G401 (cell line): ENCODE data around the gene HRH3. TPM values are rescaled to one million over a fixed set of nuclear protein-coding genes. Genes with fewer than 3 reads are reported as not detected.

ENCODE experiments used
- DNase-seq: peaks from one replicate; pipeline ENCODE4 v3.0.0-alpha.2; 2015; ENCODE audit warnings: low spot score
- in situ Hi-C: cut with HindIII; loops from 2 replicates; pipeline ENCODE4 v1.10.0; 2016; ENCODE audit warnings: low sequenced_read_pairs, mixed read lengths
- total RNA-seq: library from RNA; depleted of rRNA; stranded (reverse); fragments of >200 nt; shearing (Covaris generic); gene quantifications from 2 replicates; pipeline ENCODE4 v1.2.3, GENCODE V29; 2014; rRNA removed

The HRH3 gene
- total RNA-seq: not detected in 2 replicates

GRCh38 chr20:62219992-62220665 is at the start of gene HRH3:
Gene HRH3, minus strand, starts transcription at chr20:62220278. Its CDS starts 308 bp downstream, at chr20:62219970.
- in situ Hi-C loops: no loop called here
- peak; percentile 37 for DNase-seq

- in situ Hi-C loops: no loop called here
- DNase-seq: no peak
These were observed 49.8 kb upstream of the HRH3 start for GRCh38 chr20:62269871-62270270.

- peak; percentile 46 for DNase-seq
- in situ Hi-C loops: no loop called here
These were observed 49.3 kb upstream of the HRH3 start for GRCh38 chr20:62269378-62269777.

DNA sequence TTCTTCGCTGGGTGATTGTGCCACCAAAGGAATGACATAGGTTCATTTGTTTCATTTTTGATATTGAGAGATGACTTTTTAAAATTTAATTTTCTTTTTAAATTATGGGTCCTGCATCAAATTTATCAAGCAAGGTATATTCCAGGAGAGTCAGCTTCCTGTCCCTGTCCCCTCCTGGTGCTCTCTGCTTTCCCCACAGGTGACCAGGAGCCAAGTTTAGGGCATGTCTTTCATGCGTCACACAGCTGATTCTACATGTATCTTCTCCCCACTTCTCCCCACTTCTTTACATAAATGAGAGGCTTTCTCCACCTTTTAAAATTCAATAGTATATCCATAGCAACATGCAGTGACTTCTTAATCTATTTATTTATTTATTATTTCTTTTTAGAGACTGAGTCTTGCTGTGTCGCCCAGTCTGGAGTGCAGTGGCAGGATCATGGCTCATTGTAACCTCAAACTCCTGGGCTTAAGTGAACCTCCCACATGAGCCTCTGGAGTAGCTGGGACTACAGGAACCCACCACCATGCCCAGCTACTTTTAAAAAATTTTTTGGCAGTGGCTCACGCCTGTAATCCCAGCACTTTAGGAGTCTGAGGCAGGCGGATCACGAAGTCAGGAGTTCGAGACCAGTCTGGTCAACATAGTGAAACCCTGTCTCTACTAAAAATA is 48.3 kb upstream of the HRH3 start:
- in situ Hi-C loops: no loop called here

GRCh38 chr20:62267543-62267942 is 47.5 kb upstream of the HRH3 start:
- peak; percentile 60 for DNase-seq
- in situ Hi-C loops: no loop called here

More for the DNA sequence above, 48.3 kb upstream of the HRH3 start:
- DNase-seq: no peak

DNA sequence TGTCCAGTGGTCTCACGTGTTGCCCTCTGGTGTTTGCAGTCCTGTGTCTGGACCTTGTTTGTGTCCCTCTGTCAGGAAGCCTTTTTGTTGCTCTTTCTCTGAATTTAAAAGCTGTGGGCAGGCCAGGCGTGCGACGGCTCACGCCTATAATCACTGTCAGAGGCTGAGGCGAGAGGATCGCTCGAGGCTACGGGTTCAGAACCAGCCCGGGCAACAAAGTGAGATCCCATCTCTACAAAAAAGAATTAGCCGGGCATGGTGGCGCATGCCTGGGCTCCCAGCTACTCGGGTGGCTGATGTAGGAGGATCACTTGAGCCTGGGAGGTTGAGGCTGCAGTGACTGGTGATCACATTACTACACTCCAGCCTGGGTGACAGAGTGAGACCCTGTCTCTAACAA is 46.8 kb upstream of the HRH3 start:
- in situ Hi-C loops: no loop called here
- no peak for DNase-seq

GRCh38 chr20:62266340-62266739 is 46.3 kb upstream of the HRH3 start:
- no peak for DNase-seq
- in situ Hi-C loops: no loop called here

- no peak for DNase-seq
- in situ Hi-C loops: no loop called here
These were observed 45.3 kb upstream of the HRH3 start for GRCh38 chr20:62265365-62265764.

GRCh38 chr20:62263396-62263795 is 43.3 kb upstream of the HRH3 start:
- in situ Hi-C loops: no loop called here
- DNase-seq: no peak

DNA sequence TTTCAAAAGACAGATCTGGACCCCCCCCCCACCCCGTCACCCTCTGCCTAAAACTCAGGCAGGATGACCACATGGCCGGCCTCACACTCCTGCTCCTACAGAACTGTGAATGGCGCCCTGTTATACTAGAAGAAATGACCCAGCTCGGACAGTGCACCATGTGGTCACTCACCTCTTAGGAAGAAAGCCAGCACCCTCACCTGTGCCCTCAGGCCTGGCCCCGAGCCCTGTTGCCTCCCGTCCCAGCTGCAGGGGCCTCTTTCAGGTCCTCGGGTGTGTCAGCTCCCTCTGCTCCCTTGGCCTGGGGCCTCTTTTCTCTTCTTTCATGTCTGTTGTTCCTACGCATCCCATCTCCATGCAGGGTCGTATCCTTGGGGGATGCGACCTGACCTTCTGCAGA is 42.0 kb upstream of the HRH3 start:
- no peak for DNase-seq
- in situ Hi-C loops: no loop called here

GRCh38 chr20:62259294-62259565 is 39.2 kb upstream of the HRH3 start:
- in situ Hi-C loops: no loop called here
- no peak for DNase-seq

- in situ Hi-C loops: no loop called here
- peak; percentile 82 for DNase-seq
These were observed 38.6 kb upstream of the HRH3 start for GRCh38 chr20:62258499-62259293.

DNA sequence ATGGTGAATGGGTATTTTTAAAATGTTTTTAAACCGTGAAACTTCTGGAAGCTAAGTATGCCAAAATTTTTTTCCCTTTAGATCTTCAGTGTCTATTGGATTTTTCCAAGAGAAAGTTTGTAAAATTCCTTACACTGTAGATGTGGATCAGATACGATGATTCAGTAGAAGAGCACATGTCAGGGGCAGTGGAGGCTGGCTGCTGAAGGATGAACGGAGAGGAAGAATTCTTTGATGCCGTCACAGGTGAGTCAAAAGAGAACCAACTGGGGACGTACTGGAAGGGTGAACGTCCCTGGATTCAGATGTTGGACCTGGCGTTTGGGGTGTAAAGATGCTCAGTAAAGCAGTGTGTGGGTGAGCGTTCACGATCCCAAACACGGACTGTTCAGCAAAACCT is 35.9 kb upstream of the HRH3 start:
- no peak for DNase-seq
- in situ Hi-C loops: no loop called here

GRCh38 chr20:62254021-62254724 is 34.1 kb upstream of the HRH3 start:
- no peak for DNase-seq
- in situ Hi-C loops: no loop called here

- in situ Hi-C loops: no loop called here
- no peak for DNase-seq
These were observed 33.3 kb upstream of the HRH3 start for GRCh38 chr20:62253398-62253797.

DNA sequence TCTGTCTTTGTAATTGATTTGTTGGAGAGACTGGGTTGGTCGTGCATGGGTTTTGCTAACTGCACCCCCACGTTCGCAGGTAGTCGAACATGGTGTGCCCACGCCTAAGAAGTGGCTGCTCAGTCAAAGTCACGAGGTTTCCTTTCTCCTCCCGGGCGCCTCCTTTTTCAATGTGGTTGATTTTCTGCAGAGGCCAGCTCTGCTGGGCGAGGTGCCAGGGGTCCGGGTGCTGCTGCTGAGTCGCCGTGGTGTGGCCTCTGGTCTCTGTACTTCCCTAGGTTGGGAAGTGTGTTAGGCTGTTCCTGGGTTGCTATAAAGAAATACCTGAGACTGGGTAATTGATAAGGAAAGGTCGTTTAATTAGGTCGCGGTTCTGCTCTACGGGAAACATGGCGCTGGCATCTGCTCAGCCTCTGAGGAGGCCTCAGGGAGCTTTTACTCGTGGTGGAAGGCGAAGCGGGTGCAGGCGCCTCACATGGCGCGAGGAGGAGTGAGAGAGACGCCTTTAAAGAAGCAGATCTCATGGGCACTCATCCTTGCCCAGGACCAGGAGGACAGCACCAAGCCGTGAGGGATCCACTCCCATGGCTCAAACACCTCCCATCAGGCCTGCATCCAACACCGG is 32.4 kb upstream of the HRH3 start:
- DNase-seq: no peak
- in situ Hi-C loops: no loop called here

DNA sequence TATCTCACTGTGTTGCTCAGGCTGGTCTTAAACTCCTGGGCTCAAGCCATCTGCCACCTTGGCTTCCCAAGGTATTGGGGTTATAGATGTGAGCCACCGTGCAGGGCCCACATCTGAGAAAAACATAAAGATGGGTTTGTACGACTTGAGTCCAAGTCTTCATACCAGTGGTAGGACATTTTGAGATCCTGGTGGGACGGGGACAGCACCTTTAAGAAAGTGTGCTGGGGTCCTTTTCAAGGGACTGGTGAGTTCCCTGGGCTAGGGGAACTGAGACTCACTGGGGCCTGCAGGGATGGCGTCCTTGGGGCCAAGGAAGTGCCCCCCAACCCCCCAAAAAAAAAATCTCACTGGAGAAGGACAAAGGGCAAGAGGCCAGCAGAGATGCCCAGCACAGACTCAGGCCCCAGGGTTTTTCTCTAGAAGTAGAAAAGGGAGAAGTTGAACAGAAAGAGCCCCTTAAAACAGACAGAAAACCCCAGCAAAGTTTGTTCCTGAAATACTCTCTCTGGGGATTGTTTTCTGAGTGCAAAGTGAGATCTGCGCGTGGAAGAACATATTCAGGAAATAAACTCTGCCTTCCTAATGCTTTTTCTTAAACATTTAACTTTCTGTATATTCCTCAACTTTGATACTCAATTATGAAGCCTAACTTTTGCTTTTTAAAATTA is 28.9 kb upstream of the HRH3 start:
- in situ Hi-C loops: no loop called here

DNA sequence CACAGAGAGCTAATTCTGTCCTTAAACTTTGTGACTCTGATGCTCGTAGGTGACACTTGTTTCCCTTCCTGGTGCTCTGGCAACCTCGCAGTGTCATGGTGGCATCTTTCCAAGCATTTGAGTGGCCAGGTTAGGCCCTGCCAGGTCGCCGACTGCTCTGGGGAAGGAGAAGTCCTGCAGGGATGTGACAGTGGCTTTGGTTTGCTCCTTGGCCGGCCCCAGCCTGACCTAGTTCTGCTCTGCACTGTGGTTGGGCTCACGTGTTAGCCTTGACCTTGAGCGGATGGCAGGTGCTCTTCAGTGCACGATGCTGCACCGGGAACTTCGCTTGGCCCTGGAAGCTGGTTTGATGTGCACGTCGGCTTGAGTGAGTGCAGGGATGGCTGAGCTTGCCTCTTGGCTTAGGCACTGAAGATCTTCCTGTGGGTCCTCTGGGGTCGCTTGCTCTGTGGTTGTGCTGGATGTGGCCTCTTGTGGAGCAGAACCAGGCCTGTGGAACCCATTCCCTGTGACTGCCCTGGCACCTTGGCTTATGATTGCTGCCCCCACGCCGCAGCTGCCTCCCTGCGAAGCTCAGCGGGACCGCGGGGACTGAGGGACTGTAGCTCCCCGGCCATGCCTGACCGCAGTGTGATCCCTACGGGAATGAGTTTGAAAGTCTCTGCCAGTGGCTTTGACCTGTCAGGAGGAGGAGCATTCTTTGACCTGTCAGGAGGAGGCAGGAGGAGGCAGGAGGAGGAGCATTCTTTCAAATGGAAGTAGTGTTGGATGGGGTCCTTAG is 27.0 kb upstream of the HRH3 start:
- DNase-seq: peak; percentile 95
- in situ Hi-C loops: no loop called here

More for the DNA sequence above, 28.9 kb upstream of the HRH3 start:
- DNase-seq: no peak
